CD4-positive, alpha-beta T cell (primary cell): ENCODE measurements around the gene MRPL55. TPM values are rescaled to one million over a fixed set of nuclear protein-coding genes. Genes with fewer than 3 reads are reported as not detected.
A peak's percentile ranks its signal among the peaks of the same experiment; 100 is the strongest.

Experiments used
- ATAC-seq: fragments of 200-7000 bp; cut with Tn5 transposase; one replicate; pipeline ENCODE4 v1.10.0; 2022; ENCODE audit warnings: mild to moderate bottlenecking; ENCODE audit not compliant: poor library complexity
- CTCF ChIA-PET: fragments of 350-600 bp; sonication (Branson Sonifier 250); formaldehyde crosslinking; loops from one replicate; lab custom pipeline; 2021; ENCODE audit warnings: antibody characterized with exemption, inconsistent platforms; lab: Charles Lee
- POLR2A ChIA-PET: fragments of 350-600 bp; sonication (Branson Sonifier 250); formaldehyde crosslinking; loops from one replicate; lab custom pipeline; 2021; ENCODE audit warnings: antibody characterized with exemption, inconsistent platforms; lab: Charles Lee
- DNase-seq, 14 experiments: peaks; one replicate each; pipeline ENCODE4 v3.0.0-alpha.2; 2013 to 2020; ENCODE audit warnings: mixed read lengths in 2 of 14
- H3K27ac ChIP-seq, 2 donors: one replicate each; pipeline versions ENCODE4 v1.5.1 to v1.7.0; 2013; ENCODE audit warnings: low read length in 2 of 2, low read depth in 1 of 2, mild to moderate bottlenecking in 1 of 2
- H3K27me3 ChIP-seq, 2 experiments: 1 replicate in 1 of 2; 2 replicates in 1 of 2; pipeline versions ENCODE4 v1.6.1 to v1.7.0; 2013; ENCODE audit warnings: low read length in 2 of 2, control low read depth in 1 of 2, mild to moderate bottlenecking in 1 of 2, moderate library complexity in 1 of 2; ENCODE audit not compliant: insufficient read depth in 2 of 2, control insufficient read depth in 1 of 2
- H3K36me3 ChIP-seq: one replicate; pipeline ENCODE4 v1.6.1; 2013; ENCODE audit warnings: low read length, control low read depth; ENCODE audit not compliant: insufficient read depth
- H3K4me1 ChIP-seq: one replicate; pipeline ENCODE4 v1.6.1; 2013; ENCODE audit warnings: low read length, control low read depth; ENCODE audit not compliant: insufficient read depth
- H3K4me3 ChIP-seq: one replicate; pipeline ENCODE4 v1.5.1; 2013; ENCODE audit warnings: mild to moderate bottlenecking, low read length, moderate library complexity
- H3K9me3 ChIP-seq, 2 experiments: 1 replicate in 1 of 2; 2 replicates in 1 of 2; pipeline versions ENCODE4 v1.6.1 to v1.7.0; 2013; ENCODE audit warnings: low read length in 2 of 2, mild to moderate bottlenecking in 2 of 2, control low read depth in 1 of 2, moderate library complexity in 1 of 2; ENCODE audit not compliant: control insufficient read depth in 1 of 2, insufficient read depth in 1 of 2
- H3K27ac Mint-ChIP-seq: one replicate; pipeline ENCODE4 v1.8.0; 2020; ENCODE audit warnings: mixed read lengths
- H3K27me3 Mint-ChIP-seq: one replicate; pipeline ENCODE4 v1.8.0; 2021; ENCODE audit warnings: mixed read lengths
- H3K36me3 Mint-ChIP-seq: one replicate; pipeline ENCODE4 v1.8.0; 2021; ENCODE audit warnings: low read depth, mixed read lengths
- H3K4me1 Mint-ChIP-seq: one replicate; pipeline ENCODE4 v1.8.0; 2021; ENCODE audit warnings: low read depth, mixed read lengths
- H3K4me3 Mint-ChIP-seq: one replicate; pipeline ENCODE4 v1.8.0; 2020; ENCODE audit warnings: mild to moderate bottlenecking, mixed read lengths
- H3K9me3 Mint-ChIP-seq: one replicate; pipeline ENCODE4 v1.8.0; 2020; ENCODE audit warnings: mixed read lengths
- CTCF ChIP-seq: fragments of 200-600 bp; IDR thresholded peaks from one replicate; pipeline ENCODE4 v1.8.0; 2022; ENCODE audit warnings: antibody characterized with exemption, mild to moderate bottlenecking
- intact Hi-C, 2 experiments: fragments of 100-400 bp; cut with DNase I in 1 of 2; cut with micrococcal nuclease in 1 of 2; formaldehyde crosslinking; loops; one replicate each; pipeline versions ENCODE4 v1.15.1 to v1.9.0; 2023 to 2025; cut with DNase I, micrococcal nuclease
- total RNA-seq, 174 experiments: library from RNA in 2 of 174; stranded (reverse) in 2 of 174; gene quantifications; one replicate each; pipeline ENCODE4 v1.2.3 and lab custom pipeline; 2021 to 2026

The MRPL55 gene
- total RNA-seq, 2 experiments from 2014 or later: 120 to 128 TPM

- H3K36me3 ChIP-seq: no peaks in the 10 kb centered on the region
- no peak for ATAC-seq
- H3K4me1 ChIP-seq: no peaks in the 10 kb centered on the region
- H3K9me3 Mint-ChIP-seq: no peaks in the 10 kb centered on the region
- ChIA-PET POLR2A (no interaction called here), CTCF (no interaction called here)
- H3K27me3 ChIP-seq: peaks cover 22 to 52% of the 10 kb centered on the region in 2 experiments
- no peak overlapping the region for H3K27ac ChIP-seq
- no peaks in the 10 kb centered on the region for H3K36me3 Mint-ChIP-seq
- no peak for DNase-seq
- intact Hi-C loops: no loop called here
- H3K27ac Mint-ChIP-seq: no peak overlapping the region
- no peaks in the 10 kb centered on the region for H3K4me1 Mint-ChIP-seq
- no peak overlapping the region for H3K4me3 ChIP-seq
- no peak overlapping the region for H3K4me3 Mint-ChIP-seq
- TF ChIP-seq CTCF: no peak
- peaks cover 16% of the 10 kb centered on the region for H3K27me3 Mint-ChIP-seq
- peaks cover 0 to 15% of the 10 kb centered on the region in 2 experiments for H3K9me3 ChIP-seq
Measured at GRCh38 chr1:228068359-228068758, 40.7 kb downstream of the MRPL55 start.

DNA sequence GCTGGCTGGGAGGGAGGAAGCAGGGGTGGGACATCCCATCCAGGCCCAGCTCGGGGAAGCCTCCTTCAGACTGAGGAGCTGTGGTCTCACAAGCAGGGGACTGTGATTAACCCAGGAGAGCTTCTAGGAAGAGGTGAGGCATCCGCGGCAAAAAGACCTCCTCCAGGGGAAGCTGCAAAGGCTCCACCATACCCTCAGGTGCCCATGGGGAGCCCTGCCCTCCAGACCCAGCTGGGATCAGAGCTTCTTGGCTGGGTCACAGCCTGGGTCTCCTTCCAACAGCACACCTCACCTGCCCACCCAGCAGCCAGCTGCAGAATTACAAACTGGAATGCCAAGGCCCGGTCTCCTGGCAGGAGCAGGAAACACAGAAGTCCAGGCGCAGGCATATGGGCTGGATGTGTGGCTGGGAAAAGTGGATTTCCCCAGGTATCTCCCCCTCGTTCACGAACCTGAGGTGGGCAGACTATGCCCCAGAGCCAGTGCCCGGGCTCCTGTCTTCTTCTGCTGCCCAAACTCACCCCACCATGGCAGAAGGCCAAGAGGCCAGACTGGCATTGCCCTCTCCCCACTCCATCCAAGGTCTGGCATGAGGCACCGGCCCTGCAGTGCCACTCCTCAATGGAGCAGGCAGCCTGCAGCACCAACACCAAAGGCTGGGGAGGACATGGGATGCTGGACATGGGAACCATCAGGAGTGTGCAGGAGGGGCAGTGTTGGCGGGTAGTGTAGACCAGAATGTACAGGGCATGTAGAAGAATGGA is 42.0 kb downstream of the MRPL55 start:
- peaks cover 31 to 65% of the 10 kb centered on the region in 2 experiments for H3K27me3 ChIP-seq
- CTCF ChIA-PET: no interaction called here
- DNase-seq: no peak
- no peak for TF ChIP-seq CTCF
- no peak overlapping the region for H3K27ac ChIP-seq
- Mint-ChIP-seq H3K27ac (no peak overlapping the region), H3K9me3 (no peaks in the 10 kb centered on the region), H3K36me3 (no peaks in the 10 kb centered on the region), H3K4me1 (no peaks in the 10 kb centered on the region), H3K4me3 (no peak overlapping the region), H3K27me3 (peaks cover 22% of the 10 kb centered on the region)
- POLR2A ChIA-PET: no interaction called here
- H3K4me3 ChIP-seq: no peak overlapping the region
- intact Hi-C loops: no loop called here
- H3K9me3 ChIP-seq: peaks cover 0 to 28% of the 10 kb centered on the region in 2 experiments
- no peaks in the 10 kb centered on the region for H3K36me3 ChIP-seq
- ATAC-seq: no peak
- no peaks in the 10 kb centered on the region for H3K4me1 ChIP-seq

DNA sequence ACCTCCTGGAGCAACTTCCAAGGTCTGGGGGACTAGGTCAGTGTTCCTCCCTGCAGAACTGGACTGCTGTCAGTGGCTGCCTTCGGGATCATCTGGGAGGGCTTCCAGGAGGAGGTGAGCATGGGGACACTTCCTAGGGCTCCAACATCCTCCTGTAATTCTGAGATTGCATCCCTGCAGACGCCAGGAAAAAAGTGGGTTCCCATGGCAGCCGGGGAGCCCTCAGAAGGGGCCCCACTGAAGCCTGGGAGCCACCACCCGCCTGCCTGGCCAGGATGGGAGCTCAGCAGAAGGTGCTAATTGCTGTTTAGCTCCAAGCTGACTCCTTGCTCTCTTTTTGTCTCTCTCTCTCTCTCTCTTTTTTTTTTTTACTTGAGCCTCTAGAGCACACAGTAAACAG is 42.7 kb downstream of the MRPL55 start:
- Mint-ChIP-seq H3K9me3 (no peaks in the 10 kb centered on the region), H3K36me3 (no peaks in the 10 kb centered on the region), H3K4me1 (no peaks in the 10 kb centered on the region), H3K27ac (no peak overlapping the region), H3K27me3 (peaks cover 23% of the 10 kb centered on the region), H3K4me3 (no peak overlapping the region)
- DNase-seq (peak in 1 of 14 experiments; percentile 12), ATAC-seq (no peak)
- TF ChIP-seq CTCF: no peak
- ChIA-PET POLR2A (interaction anchor here (0.9 kb wide), 1 partner anchor 16 kb away, joined by 3 read pairs; no protein-coding TSS in a partner anchor), CTCF (no interaction called here)
- intact Hi-C loops: no loop called here
- Histone ChIP-seq H3K4me1 (no peaks in the 10 kb centered on the region), H3K27me3 (peaks cover 38 to 72% of the 10 kb centered on the region in 2 experiments), H3K4me3 (no peak overlapping the region), H3K36me3 (no peaks in the 10 kb centered on the region), H3K27ac (no peak overlapping the region), H3K9me3 (peaks cover 0 to 34% of the 10 kb centered on the region in 2 experiments)
